Stimulated activated CD8-positive, alpha-beta memory T cell treated with anti-CD3 and anti-CD28 coated beads, Interleukin-4, amount 100 ng/mL, for 1 hour (primary cell): ENCODE measurements around the gene LARP1.
A peak's percentile ranks its signal among the peaks of the same experiment; 100 is the strongest.

ENCODE experiments used
- DNase-seq, 2 donors: peaks; one replicate each; pipeline ENCODE4 v3.0.0-alpha.2; 2020; ENCODE audit warnings: low read depth in 2 of 2, low spot score in 1 of 2

Gene LARP1

DNA sequence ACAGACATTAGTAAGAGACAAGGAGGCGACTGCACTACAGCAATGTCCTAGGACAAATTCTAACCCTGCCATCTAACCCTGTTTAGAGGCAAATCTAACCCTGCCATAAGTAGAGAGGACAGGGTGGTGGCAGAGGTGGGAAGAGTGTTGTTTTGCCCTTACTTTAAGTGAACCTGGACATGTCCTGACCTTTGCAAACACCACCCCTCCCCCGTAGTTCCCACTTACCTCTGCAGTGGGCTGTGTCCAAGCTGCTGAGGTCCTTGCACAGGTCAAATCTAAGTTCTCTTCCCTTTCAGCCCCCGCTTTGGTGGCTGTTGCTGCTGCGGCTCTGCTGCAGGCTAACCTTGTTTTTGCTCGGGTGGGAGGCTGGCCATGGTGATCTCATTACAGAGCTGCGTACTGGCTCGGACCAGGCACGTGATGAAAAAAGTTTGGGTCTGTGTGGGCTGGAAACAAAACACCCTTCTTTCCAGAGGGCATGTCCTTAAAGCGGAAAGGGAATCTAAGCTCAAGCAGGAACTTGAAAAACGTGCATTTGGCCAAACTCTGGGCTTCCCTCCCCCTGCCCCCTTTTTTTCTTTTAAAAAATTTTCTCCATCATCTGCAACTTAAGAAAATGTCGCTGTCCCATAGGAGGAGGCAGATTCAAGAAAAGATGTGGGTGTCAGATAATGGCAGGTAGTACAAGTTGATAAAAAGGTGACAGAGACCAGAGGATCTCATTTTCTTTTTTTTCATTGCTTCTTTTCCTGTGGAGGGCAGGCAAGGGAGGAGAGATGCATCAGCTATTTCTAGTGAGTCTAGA, 95.3 kb downstream of the LARP1 start, which contains the start of gene FAXDC2:
Gene FAXDC2, minus strand, starts transcription at position 349 of the 808 bp plus-strand sequence. CDS start 12,425 bp downstream, outside the sequence.
- no peak for DNase-seq

GRCh38 chr5:154851351-154851750, 96.2 kb downstream of the LARP1 start:
- no peak for DNase-seq

GRCh38 chr5:154857530-154858296, 102.5 kb downstream of the LARP1 start:
- peak; percentile 71 to 74 for DNase-seq

DNA sequence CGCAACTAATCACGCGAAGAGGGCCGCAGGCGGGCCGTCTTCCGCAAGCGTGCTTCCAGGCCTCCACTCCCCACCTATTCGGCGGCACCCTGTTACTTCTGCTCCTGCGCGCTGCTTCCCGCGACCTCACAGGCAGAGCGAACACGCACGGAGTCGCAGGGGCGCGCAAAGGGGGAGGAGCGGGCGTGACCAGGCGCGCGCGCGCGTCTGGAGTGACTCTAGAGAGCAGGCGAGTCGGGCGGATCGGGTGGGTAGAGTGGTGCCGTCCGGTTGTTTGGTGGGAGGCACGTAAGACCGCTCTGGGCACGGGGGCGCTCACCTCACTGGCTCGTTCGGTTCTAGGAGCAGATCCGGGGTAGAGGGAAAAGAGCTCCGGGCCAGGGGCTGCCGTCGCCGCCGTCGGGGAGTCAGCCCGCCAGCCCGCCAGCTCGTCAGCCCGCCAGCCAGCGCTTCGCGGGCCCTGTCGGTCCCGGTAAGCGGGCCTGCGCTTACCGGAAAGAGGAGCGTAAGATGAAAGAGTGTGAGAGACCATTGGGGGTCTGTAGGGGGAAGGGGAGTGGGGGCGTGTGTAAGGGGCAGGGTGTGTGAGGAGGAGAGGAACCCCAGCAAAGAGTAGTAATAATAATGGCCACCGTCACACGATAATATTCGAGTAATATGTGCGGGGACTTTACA, 103.3 kb downstream of the LARP1 start, which contains the start of gene CNOT8:
Gene CNOT8, plus strand, starts transcription at position 331 of the 675 bp plus-strand sequence. CDS start 4,652 bp downstream, outside the sequence.
- DNase-seq = peak; percentile 95

DNA sequence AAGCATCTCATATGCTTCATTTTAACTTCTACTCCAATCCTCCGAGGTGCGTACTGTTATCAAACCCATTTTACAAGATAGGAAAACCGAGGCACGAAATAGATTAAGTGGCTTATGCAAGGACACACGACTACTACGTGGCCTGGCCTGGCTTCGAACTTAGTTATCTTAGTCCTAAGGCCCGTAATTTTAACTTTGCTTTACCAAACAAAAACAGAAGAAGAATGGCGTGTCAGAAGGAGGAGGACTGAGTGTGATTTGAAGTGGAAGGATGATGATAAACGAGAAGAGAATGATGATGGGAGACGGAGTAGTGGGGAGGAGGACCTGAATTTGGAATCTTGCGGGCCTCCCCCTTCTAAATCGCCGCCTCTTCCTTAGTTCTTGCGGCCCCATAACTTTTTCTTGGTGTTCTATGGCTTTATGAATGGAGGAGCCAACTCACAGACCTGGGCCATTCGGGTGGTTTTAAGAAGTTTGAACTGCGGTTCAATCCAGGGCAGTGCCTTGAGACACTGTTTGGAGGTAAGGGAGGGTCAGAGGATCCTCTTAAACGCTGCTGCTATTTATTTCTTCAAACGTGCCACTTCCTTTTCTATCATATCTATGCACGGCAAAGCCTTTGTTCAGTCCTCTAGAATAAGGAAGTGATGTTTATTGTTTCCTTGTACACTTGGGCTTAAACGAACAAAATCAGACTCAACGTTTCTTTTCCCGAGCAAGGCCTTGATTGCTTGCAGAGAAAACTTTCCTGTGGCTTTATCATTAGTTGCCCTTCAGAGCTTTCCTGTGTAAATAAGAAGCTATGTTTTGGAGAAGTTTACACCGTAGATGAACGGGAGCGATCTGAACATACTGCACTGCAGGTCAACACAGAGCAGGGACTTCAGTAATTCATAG, 104.0 kb downstream of the LARP1 start:
- no peak for DNase-seq

- no peak for DNase-seq
These were observed 104.9 kb downstream of the LARP1 start for GRCh38 chr5:154860123-154860522.

GRCh38 chr5:154860765-154861164, 105.6 kb downstream of the LARP1 start:
- no peak for DNase-seq

DNA sequence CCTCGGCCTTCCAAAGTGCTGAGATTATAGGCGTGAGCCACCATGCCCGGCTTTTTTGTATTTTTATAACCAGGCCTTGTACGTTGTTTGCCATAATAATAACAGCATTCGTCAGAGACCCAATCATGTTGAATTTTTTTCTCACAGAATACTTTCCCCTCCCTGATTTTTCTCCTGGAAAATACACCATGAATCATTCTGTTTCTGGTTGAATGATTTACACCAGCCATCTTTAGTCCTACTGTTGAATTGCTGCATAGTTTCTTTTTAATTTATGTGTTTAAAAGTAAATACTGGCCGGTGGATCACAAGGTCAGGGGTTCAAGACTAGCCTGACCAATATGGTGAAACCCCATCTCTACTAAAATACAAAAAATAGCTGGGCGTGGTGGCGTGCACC, 106.8 kb downstream of the LARP1 start:
- DNase-seq = no peak

- DNase-seq = no peak
These were observed 107.6 kb downstream of the LARP1 start for GRCh38 chr5:154862766-154863165.

GRCh38 chr5:154863291-154864080, 108.3 kb downstream of the LARP1 start:
- no peak for DNase-seq

DNA sequence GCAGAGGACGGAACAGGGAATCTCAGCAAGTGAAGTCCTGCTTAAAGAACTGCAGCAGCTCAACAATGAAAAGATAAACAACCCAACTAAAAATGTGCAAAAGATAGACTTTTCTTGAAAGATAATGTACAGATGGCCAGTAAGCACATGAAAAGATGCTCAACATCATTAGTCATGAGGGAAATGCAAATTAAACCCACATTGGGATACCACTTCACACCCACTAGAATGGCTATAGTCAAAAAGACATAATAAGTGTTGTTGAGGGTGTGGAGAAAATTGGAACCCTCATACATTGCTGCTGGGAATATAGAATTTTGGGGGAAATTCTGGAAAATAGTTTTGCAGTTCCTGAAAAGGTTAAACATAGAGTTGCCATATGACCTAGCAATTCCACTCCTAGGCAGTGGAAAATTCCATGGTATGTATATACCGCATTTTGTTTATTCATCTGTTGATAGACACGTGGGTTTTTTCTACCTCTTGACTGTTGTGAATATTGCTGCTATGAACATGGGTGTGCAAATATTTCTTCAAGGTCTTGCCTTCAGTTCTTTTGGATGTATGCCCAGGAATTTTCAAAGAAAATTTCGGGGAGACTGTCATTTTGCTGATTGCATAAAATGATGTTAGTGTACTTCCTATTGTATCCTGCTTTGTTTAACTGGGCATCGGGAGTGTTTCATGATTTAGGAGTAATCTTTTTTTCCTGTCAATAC, 110.4 kb downstream of the LARP1 start:
- no peak for DNase-seq

DNA sequence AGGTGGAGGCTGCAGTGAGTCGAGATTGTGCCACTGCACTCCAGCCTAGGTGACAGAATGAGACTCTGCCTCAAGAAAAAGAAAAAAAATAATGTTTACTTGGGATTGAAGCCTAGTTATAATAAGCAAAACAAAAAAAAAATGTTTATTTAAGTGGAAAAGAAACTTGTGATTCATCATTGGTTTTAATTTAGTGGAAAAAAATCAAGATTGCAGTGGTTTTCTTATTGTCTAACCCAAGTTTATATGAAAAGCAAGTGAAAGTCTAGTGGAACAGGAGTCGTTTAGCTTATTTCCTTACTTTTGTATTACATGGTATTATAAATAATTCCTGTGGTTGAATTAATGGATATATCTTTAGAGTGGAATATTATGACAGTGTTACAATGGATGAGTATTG, 111.7 kb downstream of the LARP1 start:
- DNase-seq = no peak
